Mucosa of stomach (tissue), 1 donor: Measurements from ENCODE around the gene TMEM51.

Source experiments
- H3K27me3 ChIP-seq: one replicate; pipeline ENCODE4 v1.7.0; 2013; ENCODE audit warnings: mild to moderate bottlenecking, low read length; ENCODE audit not compliant: control insufficient read depth, insufficient read depth
- H3K36me3 ChIP-seq: one replicate; pipeline ENCODE4 v1.7.0; 2013; ENCODE audit warnings: low read length; ENCODE audit not compliant: control insufficient read depth, insufficient read depth
- H3K4me1 ChIP-seq: one replicate; pipeline ENCODE4 v1.7.0; 2013; ENCODE audit warnings: mild to moderate bottlenecking, low read length; ENCODE audit not compliant: control insufficient read depth, insufficient read depth
- H3K4me3 ChIP-seq: one replicate; pipeline ENCODE4 v1.7.0; 2013; ENCODE audit warnings: low read length
- H3K9ac ChIP-seq: one replicate; pipeline ENCODE4 v1.7.0; 2013; ENCODE audit warnings: mild to moderate bottlenecking, low read length, moderate library complexity
- H3K9me3 ChIP-seq: one replicate; pipeline ENCODE4 v1.7.0; 2013; ENCODE audit warnings: mild to moderate bottlenecking, low read length, moderate library complexity; ENCODE audit not compliant: control insufficient read depth
- donor health status: Pancreatic carcinoma.

TMEM51 gene

GRCh38 chr1:15256584-15256983, 103.0 kb downstream of the TMEM51 start:
- Histone ChIP-seq H3K27me3 (no peaks in the 10 kb centered on the region), H3K4me1 (peaks cover 22% of the 10 kb centered on the region), H3K4me3 (no peak overlapping the region), H3K9ac (no peak overlapping the region), H3K36me3 (no peaks in the 10 kb centered on the region), H3K9me3 (no peaks in the 10 kb centered on the region)

GRCh38 chr1:15257309-15257708, 103.8 kb downstream of the TMEM51 start:
- peaks cover 23% of the 10 kb centered on the region for H3K4me1 ChIP-seq
- H3K4me3 ChIP-seq = no peak overlapping the region
- no peak overlapping the region for H3K9ac ChIP-seq
- no peaks in the 10 kb centered on the region for H3K36me3 ChIP-seq
- no peaks in the 10 kb centered on the region for H3K27me3 ChIP-seq
- no peaks in the 10 kb centered on the region for H3K9me3 ChIP-seq

- Histone ChIP-seq H3K4me3 (no peak overlapping the region), H3K9me3 (no peaks in the 10 kb centered on the region), H3K4me1 (peaks cover 15% of the 10 kb centered on the region), H3K36me3 (no peaks in the 10 kb centered on the region), H3K27me3 (no peaks in the 10 kb centered on the region), H3K9ac (no peak overlapping the region)
These were observed 105.5 kb downstream of the TMEM51 start for GRCh38 chr1:15258833-15259621.

GRCh38 chr1:15259622-15260007, 106.1 kb downstream of the TMEM51 start:
- Histone ChIP-seq H3K27me3 (no peaks in the 10 kb centered on the region), H3K9me3 (no peaks in the 10 kb centered on the region), H3K36me3 (no peaks in the 10 kb centered on the region), H3K4me3 (no peak overlapping the region), H3K4me1 (peaks cover 15% of the 10 kb centered on the region), H3K9ac (no peak overlapping the region)

- no peaks in the 10 kb centered on the region for H3K36me3 ChIP-seq
- H3K9me3 ChIP-seq = no peaks in the 10 kb centered on the region
- no peak overlapping the region for H3K4me3 ChIP-seq
- H3K4me1 ChIP-seq = peaks cover 19% of the 10 kb centered on the region
- no peak overlapping the region for H3K9ac ChIP-seq
- H3K27me3 ChIP-seq = no peaks in the 10 kb centered on the region
These were observed 107.0 kb downstream of the TMEM51 start for GRCh38 chr1:15260418-15261154.

- Histone ChIP-seq H3K4me1 (peaks cover 19% of the 10 kb centered on the region), H3K9me3 (no peaks in the 10 kb centered on the region), H3K4me3 (no peak overlapping the region), H3K9ac (peak overlapping the region; percentile 26), H3K36me3 (no peaks in the 10 kb centered on the region), H3K27me3 (no peaks in the 10 kb centered on the region)
These were observed 107.8 kb downstream of the TMEM51 start for GRCh38 chr1:15261155-15262002.

GRCh38 chr1:15262003-15262377, 108.4 kb downstream of the TMEM51 start:
- Histone ChIP-seq H3K9ac (peak overlapping the region; percentile 26), H3K4me3 (no peak overlapping the region)

GRCh38 chr1:15262706-15263105, 109.2 kb downstream of the TMEM51 start:
- H3K4me3 ChIP-seq = no peak overlapping the region
- H3K9me3 ChIP-seq = no peaks in the 10 kb centered on the region
- peaks cover 19% of the 10 kb centered on the region for H3K4me1 ChIP-seq
- H3K36me3 ChIP-seq = no peaks in the 10 kb centered on the region
- H3K27me3 ChIP-seq = no peaks in the 10 kb centered on the region
- H3K9ac ChIP-seq = no peak overlapping the region

More at GRCh38 chr1:15262003-15262377, 108.4 kb downstream of the TMEM51 start:
- Histone ChIP-seq H3K9me3 (no peaks in the 10 kb centered on the region), H3K4me1 (peaks cover 19% of the 10 kb centered on the region), H3K36me3 (no peaks in the 10 kb centered on the region), H3K27me3 (no peaks in the 10 kb centered on the region)

- Histone ChIP-seq H3K4me3 (no peak overlapping the region), H3K36me3 (no peaks in the 10 kb centered on the region), H3K4me1 (peaks cover 19% of the 10 kb centered on the region), H3K9ac (no peak overlapping the region), H3K27me3 (no peaks in the 10 kb centered on the region), H3K9me3 (no peaks in the 10 kb centered on the region)
These were observed 111.2 kb downstream of the TMEM51 start for GRCh38 chr1:15264769-15265168.
